Fibroblast of lung (primary cell): ENCODE results near the gene MSGN1.

ENCODE experiments used
- CTCF ChIP-seq, 2 donors: IDR thresholded peaks in 1 of 2; conservative IDR thresholded peaks in 1 of 2; 1 replicate in 1 of 2; 2 replicates in 1 of 2; pipeline ENCODE4 v1.5.1; 2011 to 2012; ENCODE audit warnings: low read length in 2 of 2, control low read depth in 1 of 2, inconsistent platforms in 1 of 2, low read depth in 1 of 2, mild to moderate bottlenecking in 1 of 2
- EZH2 ChIP-seq: IDR thresholded peaks from 2 replicates; pipeline ENCODE4 v1.5.1; 2012; ENCODE audit warnings: low read length, control low read depth, mild to moderate bottlenecking; ENCODE audit errors: missing control alignments

- TF ChIP-seq CTCF (conservative IDR thresholded peaks at IDR 0.05 in 1 of 2, IDR thresholded peaks at IDR 0.05 in 1 of 2; ENCODE audit: low read depth in 1 of 2, low read length in 2 of 2), result no peak
- TF ChIP-seq EZH2, result no peak
Measured at GRCh38 chr2:17804358-17804757, 11.9 kb upstream of the MSGN1 start.
